ENCODE measurements around the gene RPL14. TPM values are rescaled to one million over a fixed set of nuclear protein-coding genes. Genes with fewer than 3 reads are reported as not detected.
"Not testable (repeated sequence)": the region's sequence is repeated elsewhere in the genome, so short reads cannot be mapped to it uniquely, and the experiment has no call there.

The RPL14 gene
- polyA plus RNA-seq (ENCODE audit: insufficient read length in 3 of 3), result 1,000 to 10,000 TPM; 1,850 to 1,900 (median 1,876) TPM

- DNase-seq (ENCODE audit: low read depth in 3 of 3, low spot score in 2 of 3), result peak; percentile 89 to 93 (median 90)
Observed at GRCh38 chr3:40456940-40457823, at the start of gene RPL14. Gene RPL14 (plus strand): TSS chr3:40457339. CDS start chr3:40457472, 133 bp downstream.

- no peak for DNase-seq (ENCODE audit: low read depth in 3 of 3, low spot score in 2 of 3)
Observed at GRCh38 chr3:40407611-40408010, 49.5 kb upstream of the RPL14 start.

- DNase-seq (ENCODE audit: low read depth in 3 of 3, low spot score in 2 of 3), result no peak
Observed at GRCh38 chr3:40414270-40414669, 42.9 kb upstream of the RPL14 start.

- DNase-seq (ENCODE audit: low read depth in 3 of 3, low spot score in 2 of 3), result no peak
Observed at GRCh38 chr3:40417845-40418543, 39.1 kb upstream of the RPL14 start.

GRCh38 chr3:40422861-40423260 lies 34.3 kb upstream of the RPL14 start:
- no peak for DNase-seq (ENCODE audit: low read depth in 3 of 3, low spot score in 2 of 3)

- DNase-seq (ENCODE audit: low read depth in 3 of 3, low spot score in 2 of 3), result no peak
Observed at GRCh38 chr3:40427045-40427669, 30.0 kb upstream of the RPL14 start.

- DNase-seq (ENCODE audit: low read depth in 3 of 3, low spot score in 2 of 3), result no peak
Observed at GRCh38 chr3:40432793-40433192, 24.3 kb upstream of the RPL14 start.

GRCh38 chr3:40437889-40438288 lies 19.2 kb upstream of the RPL14 start:
- no peak for DNase-seq (ENCODE audit: low read depth in 3 of 3, low spot score in 2 of 3)

GRCh38 chr3:40445062-40445461 lies 12.1 kb upstream of the RPL14 start:
- no peak for DNase-seq (ENCODE audit: low read depth in 3 of 3, low spot score in 2 of 3)

GRCh38 chr3:40445880-40446279 lies 11.3 kb upstream of the RPL14 start:
- DNase-seq (ENCODE audit: low read depth in 3 of 3, low spot score in 2 of 3), result no peak

- no peak for DNase-seq (ENCODE audit: low read depth in 3 of 3, low spot score in 2 of 3)
Observed at GRCh38 chr3:40450438-40450837, 6.7 kb upstream of the RPL14 start.

- DNase-seq (ENCODE audit: low read depth in 3 of 3, low spot score in 2 of 3), result no peak
Observed at GRCh38 chr3:40451551-40451950, 5.6 kb upstream of the RPL14 start.

- no peak for DNase-seq (ENCODE audit: low read depth in 3 of 3, low spot score in 2 of 3)
Observed at GRCh38 chr3:40452057-40452456, 5.1 kb upstream of the RPL14 start.

GRCh38 chr3:40452562-40452875 lies 4.6 kb upstream of the RPL14 start:
- DNase-seq (ENCODE audit: low read depth in 3 of 3, low spot score in 2 of 3), result peak in 1 of 3 donors; percentile 12

GRCh38 chr3:40452876-40453730 lies 4.0 kb upstream of the RPL14 start:
- DNase-seq (ENCODE audit: low read depth in 3 of 3, low spot score in 2 of 3), result peak; percentile 92 to 96 (median 96)

GRCh38 chr3:40453933-40454332 lies 3.2 kb upstream of the RPL14 start:
- no peak for DNase-seq (ENCODE audit: low read depth in 3 of 3, low spot score in 2 of 3)

- no peak for DNase-seq (ENCODE audit: low read depth in 3 of 3, low spot score in 2 of 3)
Observed at GRCh38 chr3:40455328-40455727, 1.8 kb upstream of the RPL14 start.

- no peak for DNase-seq (ENCODE audit: low read depth in 3 of 3, low spot score in 2 of 3)
Observed at GRCh38 chr3:40456279-40456939, 730 bp upstream of the RPL14 start.

GRCh38 chr3:40458473-40458872 lies 1.3 kb downstream of the RPL14 start:
- no peak for DNase-seq (ENCODE audit: low read depth in 3 of 3, low spot score in 2 of 3)

GRCh38 chr3:40460481-40460880 lies 3.3 kb downstream of the RPL14 start:
- not testable (repeated sequence) for DNase-seq (ENCODE audit: low read depth in 3 of 3, low spot score in 2 of 3)
